ENCODE results near the gene EMCN. TPM values are rescaled to one million over a fixed set of nuclear protein-coding genes. Genes with fewer than 3 reads are reported as not detected.
A peak's percentile ranks its signal among the peaks of the same experiment; 100 is the strongest.
"Not testable (repeated sequence)": the region's sequence is repeated elsewhere in the genome, so short reads cannot be mapped to it uniquely, and the experiment has no call there.

Gene EMCN
- 39.6 TPM for total RNA-seq
- long read RNA-seq, full-length matches to known transcripts = 34 of 51 reads
- long read RNA-seq, partial matches to known transcripts = 10 of 51 reads
- long read RNA-seq, other reads (novel, unspliced or antisense) = 7 of 51 reads

GRCh38 chr4:100517864-100518341 is at the start of gene EMCN:
Gene EMCN (minus strand): TSS chr4:100518022. CDS start chr4:100517914, 108 bp downstream.
- intact Hi-C loops (cut with micrococcal nuclease) = no loop called here
- DNase-seq (no peak), ATAC-seq (peak; percentile 78)

- DNase-seq = no peak
- intact Hi-C loops (cut with micrococcal nuclease) = no loop called here
- no peak for ATAC-seq
Observed at GRCh38 chr4:100566396-100566795, 48.6 kb upstream of the EMCN start.

GRCh38 chr4:100557306-100557705 is 39.5 kb upstream of the EMCN start:
- ATAC-seq (no peak), DNase-seq (no peak)
- intact Hi-C loops (cut with micrococcal nuclease) = no loop called here

GRCh38 chr4:100555611-100556337 is 38.0 kb upstream of the EMCN start:
- DNase-seq (no peak), ATAC-seq (no peak)
- intact Hi-C loops (cut with micrococcal nuclease) = no loop called here

- ATAC-seq = no peak
- intact Hi-C loops (cut with micrococcal nuclease) = no loop called here
- DNase-seq = no peak
Observed at GRCh38 chr4:100548200-100548560, 30.4 kb upstream of the EMCN start.

GRCh38 chr4:100547541-100548199 is 29.8 kb upstream of the EMCN start:
- no peak for ATAC-seq
- intact Hi-C loops (cut with micrococcal nuclease) = no loop called here

GRCh38 chr4:100545427-100545826 is 27.6 kb upstream of the EMCN start:
- no peak for DNase-seq
- intact Hi-C loops (cut with micrococcal nuclease) = no loop called here
- ATAC-seq = no peak

More at GRCh38 chr4:100547541-100548199, 29.8 kb upstream of the EMCN start:
- DNase-seq = no peak

- intact Hi-C loops (cut with micrococcal nuclease) = no loop called here
- ATAC-seq (no peak), DNase-seq (no peak)
Observed at GRCh38 chr4:100540131-100540530, 22.3 kb upstream of the EMCN start.

GRCh38 chr4:100539706-100540105 is 21.9 kb upstream of the EMCN start:
- ATAC-seq (no peak), DNase-seq (no peak)
- intact Hi-C loops (cut with micrococcal nuclease) = no loop called here

GRCh38 chr4:100533741-100534140 is 15.9 kb upstream of the EMCN start:
- ATAC-seq (no peak), DNase-seq (no peak)
- intact Hi-C loops (cut with micrococcal nuclease) = no loop called here

GRCh38 chr4:100530161-100530560 is 12.3 kb upstream of the EMCN start:
- ATAC-seq; DNase-seq; intact Hi-C loops (cut with micrococcal nuclease): not testable (repeated sequence)

GRCh38 chr4:100525686-100526085 is 7.9 kb upstream of the EMCN start:
- peak; percentile 34 for ATAC-seq
- intact Hi-C loops (cut with micrococcal nuclease) = no loop called here
- no peak for DNase-seq

GRCh38 chr4:100519205-100519604 is 1.4 kb upstream of the EMCN start:
- no peak for ATAC-seq
- intact Hi-C loops (cut with micrococcal nuclease) = no loop called here
- no peak for DNase-seq

- intact Hi-C loops (cut with micrococcal nuclease) = no loop called here
- no peak for DNase-seq
- no peak for ATAC-seq
Observed at GRCh38 chr4:100516225-100516624, 1.6 kb downstream of the EMCN start.

GRCh38 chr4:100511896-100512295 is 5.9 kb downstream of the EMCN start:
- intact Hi-C loops (cut with micrococcal nuclease) = no loop called here
- DNase-seq (no peak), ATAC-seq (no peak)

GRCh38 chr4:100510551-100510950 is 7.3 kb downstream of the EMCN start:
- intact Hi-C loops (cut with micrococcal nuclease) = no loop called here
- ATAC-seq (no peak), DNase-seq (no peak)

GRCh38 chr4:100509386-100509785 is 8.4 kb downstream of the EMCN start:
- intact Hi-C loops (cut with micrococcal nuclease) = no loop called here
- no peak for DNase-seq
- no peak for ATAC-seq

- intact Hi-C loops (cut with micrococcal nuclease) = no loop called here
- DNase-seq (no peak), ATAC-seq (no peak)
Observed at GRCh38 chr4:100508691-100509090, 9.1 kb downstream of the EMCN start.

GRCh38 chr4:100504086-100504874 is 13.5 kb downstream of the EMCN start:
- no peak for ATAC-seq
- intact Hi-C loops (cut with micrococcal nuclease) = no loop called here
- no peak for DNase-seq

GRCh38 chr4:100497791-100498190 is 20.0 kb downstream of the EMCN start:
- ATAC-seq = no peak
- DNase-seq = no peak
- intact Hi-C loops (cut with micrococcal nuclease) = no loop called here
